ENCODE measurements around the gene UBTFL1. TPM values are rescaled to one million over a fixed set of nuclear protein-coding genes. Genes with fewer than 3 reads are reported as not detected.
"Not testable (repeated sequence)": the region's sequence is repeated elsewhere in the genome, so short reads cannot be mapped to it uniquely, and the experiment has no call there.

UBTFL1 gene
- not detected in 2 replicates for polyA plus RNA-seq (2013)

GRCh38 chr11:90085650-90086049 lies at the start of gene UBTFL1:
Gene UBTFL1, plus strand, starts transcription at chr11:90085950. Its CDS starts 0 bp downstream, at chr11:90085950.
- not testable (repeated sequence) for H2AK5ac ChIP-seq (ENCODE audit: low read length); H3K14ac ChIP-seq (ENCODE audit: low read length); H4K12ac ChIP-seq (ENCODE audit: low read depth, low read length); H3K4me3 ChIP-seq (ENCODE audit: low read depth, low read length); H4K91ac ChIP-seq (ENCODE audit: low read depth, low read length); H2BK5ac ChIP-seq (ENCODE audit: low read depth, low read length, poor library complexity); H3K4me2 ChIP-seq (ENCODE audit: low read length); DNase-seq; H3K4ac ChIP-seq (ENCODE audit: low read depth, low read length); H3K9ac ChIP-seq (ENCODE audit: low read length); H3K36me3 ChIP-seq (ENCODE audit: control insufficient read depth in 1 of 2, insufficient read depth in 2 of 2, low read length in 2 of 2); H3K23ac ChIP-seq (ENCODE audit: low read length); H3K9me3 ChIP-seq (ENCODE audit: insufficient read depth, low read depth, low read length); H2BK12ac ChIP-seq (ENCODE audit: low read length); H3K27me3 ChIP-seq (ENCODE audit: insufficient read depth, low read length); H3K79me2 ChIP-seq (ENCODE audit: control insufficient read depth, insufficient read depth, low read length, poor library complexity); H3K27ac ChIP-seq (ENCODE audit: low read depth, low read length); H4K8ac ChIP-seq (ENCODE audit: low read depth, low read length); H3K18ac ChIP-seq (ENCODE audit: low read length); H2AFZ ChIP-seq (ENCODE audit: insufficient read depth, low read length, poor library complexity); H3K4me1 ChIP-seq (ENCODE audit: control insufficient read depth in 1 of 2, insufficient read depth in 2 of 2, low read length in 2 of 2); H2BK120ac ChIP-seq (ENCODE audit: insufficient read depth, low read length, poor library complexity); H3K79me1 ChIP-seq (ENCODE audit: low read length)
- WGBS (ENCODE audit: extremely low coverage, insufficient coverage, insufficient read length), result no CpG with 5 or more reads among the region's 3 CpGs

GRCh38 chr11:90051591-90052209 lies 34.0 kb upstream of the UBTFL1 start:
- H2BK120ac ChIP-seq (ENCODE audit: insufficient read depth, low read length, poor library complexity); H3K79me1 ChIP-seq (ENCODE audit: low read length); H2BK12ac ChIP-seq (ENCODE audit: low read length); H3K9me3 ChIP-seq (ENCODE audit: insufficient read depth, low read depth, low read length); H4K8ac ChIP-seq (ENCODE audit: low read depth, low read length); H3K4me2 ChIP-seq (ENCODE audit: low read length); H2AK5ac ChIP-seq (ENCODE audit: low read length); H3K27ac ChIP-seq (ENCODE audit: low read depth, low read length); H3K9ac ChIP-seq (ENCODE audit: low read length); H4K91ac ChIP-seq (ENCODE audit: low read depth, low read length); H4K12ac ChIP-seq (ENCODE audit: low read depth, low read length); H3K23ac ChIP-seq (ENCODE audit: low read length); H3K18ac ChIP-seq (ENCODE audit: low read length); H3K27me3 ChIP-seq (ENCODE audit: insufficient read depth, low read length); H3K36me3 ChIP-seq (ENCODE audit: control insufficient read depth in 1 of 2, insufficient read depth in 2 of 2, low read length in 2 of 2); H2BK5ac ChIP-seq (ENCODE audit: low read depth, low read length, poor library complexity); H3K14ac ChIP-seq (ENCODE audit: low read length); H3K4ac ChIP-seq (ENCODE audit: low read depth, low read length); DNase-seq; H3K4me1 ChIP-seq (ENCODE audit: control insufficient read depth in 1 of 2, insufficient read depth in 2 of 2, low read length in 2 of 2); H2AFZ ChIP-seq (ENCODE audit: insufficient read depth, low read length, poor library complexity); H3K79me2 ChIP-seq (ENCODE audit: control insufficient read depth, insufficient read depth, low read length, poor library complexity); H3K4me3 ChIP-seq (ENCODE audit: low read depth, low read length): not testable (repeated sequence)
- WGBS (ENCODE audit: extremely low coverage, insufficient coverage, insufficient read length), result no CpG with 5 or more reads among the region's 41 CpGs

DNA sequence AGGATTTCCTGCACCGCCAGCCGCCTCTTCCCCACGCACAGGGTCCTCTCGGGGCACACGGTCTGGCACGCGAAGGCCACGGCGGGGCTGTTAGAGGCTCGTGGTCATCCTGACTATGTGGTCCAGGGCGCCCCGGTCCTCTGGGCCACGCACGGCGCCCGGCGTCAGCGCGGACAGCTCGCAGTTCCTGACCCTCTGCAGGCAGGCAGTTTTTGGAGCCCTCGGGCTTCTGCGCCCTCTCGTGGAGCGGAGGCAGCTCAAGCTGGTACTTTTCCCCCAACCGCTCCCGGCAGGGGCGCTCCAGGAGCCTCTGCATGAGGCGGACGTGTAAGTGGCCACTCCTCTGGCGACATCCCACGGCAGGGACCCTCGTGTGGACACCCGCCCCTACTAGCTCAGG lies 33.4 kb upstream of the UBTFL1 start:
- not testable (repeated sequence) for H3K4ac ChIP-seq (ENCODE audit: low read depth, low read length); H3K79me1 ChIP-seq (ENCODE audit: low read length); H3K4me1 ChIP-seq (ENCODE audit: control insufficient read depth in 1 of 2, insufficient read depth in 2 of 2, low read length in 2 of 2); H3K9me3 ChIP-seq (ENCODE audit: insufficient read depth, low read depth, low read length); H2BK120ac ChIP-seq (ENCODE audit: insufficient read depth, low read length, poor library complexity); H4K12ac ChIP-seq (ENCODE audit: low read depth, low read length); H3K36me3 ChIP-seq (ENCODE audit: control insufficient read depth in 1 of 2, insufficient read depth in 2 of 2, low read length in 2 of 2); H3K79me2 ChIP-seq (ENCODE audit: control insufficient read depth, insufficient read depth, low read length, poor library complexity); H3K27me3 ChIP-seq (ENCODE audit: insufficient read depth, low read length); H2BK5ac ChIP-seq (ENCODE audit: low read depth, low read length, poor library complexity); H2BK12ac ChIP-seq (ENCODE audit: low read length); H2AFZ ChIP-seq (ENCODE audit: insufficient read depth, low read length, poor library complexity); H3K18ac ChIP-seq (ENCODE audit: low read length); H3K4me2 ChIP-seq (ENCODE audit: low read length); H2AK5ac ChIP-seq (ENCODE audit: low read length); H3K23ac ChIP-seq (ENCODE audit: low read length); H4K8ac ChIP-seq (ENCODE audit: low read depth, low read length); H3K14ac ChIP-seq (ENCODE audit: low read length); H3K9ac ChIP-seq (ENCODE audit: low read length); DNase-seq; H3K4me3 ChIP-seq (ENCODE audit: low read depth, low read length); H3K27ac ChIP-seq (ENCODE audit: low read depth, low read length); H4K91ac ChIP-seq (ENCODE audit: low read depth, low read length)
- WGBS (ENCODE audit: extremely low coverage, insufficient coverage, insufficient read length), result no CpG with 5 or more reads among the region's 33 CpGs

DNA sequence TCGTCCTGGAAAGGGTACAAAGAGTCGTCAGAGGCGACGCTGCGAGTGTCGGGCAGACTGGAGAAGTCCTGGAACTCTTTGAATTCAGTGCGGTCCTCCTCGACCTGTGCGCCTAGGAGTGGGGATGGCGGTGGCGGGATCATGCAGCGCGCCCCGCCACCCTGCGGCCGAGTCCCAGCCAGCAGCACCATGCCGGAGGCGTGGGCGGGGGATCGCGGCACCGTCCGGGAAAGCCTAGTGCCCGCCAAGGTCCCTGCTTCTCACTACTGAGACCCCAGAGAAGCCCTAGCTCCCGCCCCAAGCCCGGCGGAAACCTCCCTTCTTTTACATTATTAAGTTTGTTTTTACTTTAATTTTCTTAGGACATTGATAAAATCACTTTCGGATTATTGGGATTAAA lies 32.2 kb upstream of the UBTFL1 start:
- H3K36me3 ChIP-seq (ENCODE audit: control insufficient read depth in 1 of 2, insufficient read depth in 2 of 2, low read length in 2 of 2); H3K9me3 ChIP-seq (ENCODE audit: insufficient read depth, low read depth, low read length); H3K79me1 ChIP-seq (ENCODE audit: low read length); H4K8ac ChIP-seq (ENCODE audit: low read depth, low read length); H4K91ac ChIP-seq (ENCODE audit: low read depth, low read length); H2BK12ac ChIP-seq (ENCODE audit: low read length); H3K14ac ChIP-seq (ENCODE audit: low read length); H3K79me2 ChIP-seq (ENCODE audit: control insufficient read depth, insufficient read depth, low read length, poor library complexity); H2AFZ ChIP-seq (ENCODE audit: insufficient read depth, low read length, poor library complexity); H3K4me2 ChIP-seq (ENCODE audit: low read length); H2BK120ac ChIP-seq (ENCODE audit: insufficient read depth, low read length, poor library complexity); H3K18ac ChIP-seq (ENCODE audit: low read length); H3K4me1 ChIP-seq (ENCODE audit: control insufficient read depth in 1 of 2, insufficient read depth in 2 of 2, low read length in 2 of 2); H3K9ac ChIP-seq (ENCODE audit: low read length); H3K27me3 ChIP-seq (ENCODE audit: insufficient read depth, low read length); H4K12ac ChIP-seq (ENCODE audit: low read depth, low read length); H2BK5ac ChIP-seq (ENCODE audit: low read depth, low read length, poor library complexity); H2AK5ac ChIP-seq (ENCODE audit: low read length); H3K23ac ChIP-seq (ENCODE audit: low read length); H3K27ac ChIP-seq (ENCODE audit: low read depth, low read length); H3K4me3 ChIP-seq (ENCODE audit: low read depth, low read length); H3K4ac ChIP-seq (ENCODE audit: low read depth, low read length): not testable (repeated sequence)
- WGBS (ENCODE audit: extremely low coverage, insufficient coverage, insufficient read length), result no CpG with 5 or more reads among the region's 28 CpGs
- DNase-seq, result peak in 1 of 2 donors; percentile 0
